Testis (tissue), 2 donors: ENCODE data around the gene MYBPC1.

Experiments used
- CTCF ChIP-seq, 3 experiments: fragments of 450-650 bp in 2 of 3; fragments of 200-600 bp in 1 of 3; sonication (generic) in 1 of 3; IDR thresholded peaks; one replicate each; pipeline ENCODE4 v1.5.1; 2016 to 2019; ENCODE audit warnings: antibody characterized with exemption in 3 of 3, mild to moderate bottlenecking in 2 of 3, moderate library complexity in 1 of 3
- POLR2A ChIP-seq: fragments of 450-650 bp; IDR thresholded peaks from one replicate; pipeline ENCODE4 v1.6.1; 2017; ENCODE audit warnings: antibody characterized with exemption, mild to moderate bottlenecking, moderate library complexity

GRCh38 chr12:101710288-101710687 lies 115.5 kb downstream of the MYBPC1 start:
- no peak for TF ChIP-seq CTCF (IDR thresholded peaks at IDR 0.05)
- TF ChIP-seq POLR2A = no peak
